SH-SY5Y (cell line): ENCODE data around the gene TUNAR.

Source experiments
- GATA2 ChIP-seq: IDR thresholded peaks from 2 replicates; pipeline ENCODE4 v1.6.1; 2011; ENCODE audit warnings: mild to moderate bottlenecking, low read depth, low read length
- GATA3 ChIP-seq: IDR thresholded peaks from 2 replicates; pipeline ENCODE4 v1.6.1; 2011; ENCODE audit warnings: low read depth, mild to moderate bottlenecking, low read length, moderate library complexity

TUNAR gene

GRCh38 chr14:95857275-95857674 lies 19.4 kb upstream of the TUNAR start:
- TF ChIP-seq GATA2 (no peak), GATA3 (no peak)

- TF ChIP-seq GATA2 (no peak), GATA3 (no peak)
Measured at GRCh38 chr14:95858893-95859292, 17.7 kb upstream of the TUNAR start.

- TF ChIP-seq GATA2 (no peak), GATA3 (no peak)
Measured at GRCh38 chr14:95862243-95862642, 14.4 kb upstream of the TUNAR start.

GRCh38 chr14:95863295-95863694 lies 13.3 kb upstream of the TUNAR start:
- no peak for TF ChIP-seq GATA3
- no peak for TF ChIP-seq GATA2

DNA sequence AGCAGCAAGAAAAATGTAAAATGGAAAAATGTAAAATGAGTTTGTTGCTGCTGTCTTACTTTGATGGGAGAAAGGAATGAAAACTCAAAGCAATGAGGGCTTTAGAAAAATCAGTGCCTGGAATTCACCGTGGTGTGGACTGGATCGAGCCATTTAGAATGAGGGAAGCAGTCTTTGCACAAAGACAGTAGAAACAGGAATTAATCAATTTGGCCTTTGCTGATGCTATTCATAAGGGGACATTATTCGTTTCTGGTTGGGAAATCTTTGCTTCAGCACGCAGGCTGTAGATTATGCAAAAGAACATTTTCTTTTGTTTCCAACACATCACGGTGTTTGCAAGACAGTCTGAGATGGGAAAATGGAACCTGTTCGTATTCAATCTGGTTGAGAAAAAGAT lies 6.9 kb upstream of the TUNAR start:
- TF ChIP-seq GATA3, result no peak
- no peak for TF ChIP-seq GATA2

DNA sequence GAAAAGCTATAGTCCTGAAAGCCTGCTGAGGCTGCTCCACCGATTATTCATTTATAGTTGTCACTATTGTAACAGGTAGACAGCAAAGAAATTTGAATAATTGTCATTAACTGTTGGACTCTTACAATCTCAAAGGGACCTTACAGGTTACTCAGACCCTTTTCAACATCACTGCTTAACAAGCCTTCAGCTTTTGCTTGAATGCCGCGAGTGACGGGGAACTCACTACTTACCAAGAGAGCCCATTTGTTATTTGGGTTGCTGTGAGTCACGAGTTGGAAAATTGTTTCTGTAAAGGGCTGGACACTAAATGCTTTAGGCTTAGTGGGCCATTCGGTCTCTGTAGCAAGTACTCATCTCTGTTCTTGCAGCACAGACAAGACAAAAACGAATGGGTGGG lies 5.9 kb upstream of the TUNAR start:
- no peak for TF ChIP-seq GATA3
- TF ChIP-seq GATA2, result no peak

DNA sequence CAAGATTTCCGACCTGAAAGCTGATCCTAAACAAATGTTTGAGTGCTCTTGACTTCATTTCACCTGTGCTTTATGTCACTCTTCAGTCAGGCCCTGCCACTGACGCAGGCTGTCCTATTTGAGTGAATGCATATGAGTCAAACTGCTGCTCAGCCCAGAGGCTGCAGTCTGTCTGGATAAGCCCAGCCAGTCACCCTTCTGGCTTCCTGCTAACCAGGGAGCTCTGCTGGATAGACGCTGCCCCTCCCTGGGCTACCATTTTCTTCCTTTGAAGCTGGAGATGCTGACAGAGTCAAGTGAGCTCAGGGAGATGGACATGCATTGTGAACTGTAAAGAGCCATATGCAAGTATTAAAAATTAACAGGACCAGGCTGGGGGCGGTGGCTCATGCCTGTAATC lies 5.1 kb upstream of the TUNAR start:
- TF ChIP-seq GATA2, result no peak
- no peak for TF ChIP-seq GATA3

DNA sequence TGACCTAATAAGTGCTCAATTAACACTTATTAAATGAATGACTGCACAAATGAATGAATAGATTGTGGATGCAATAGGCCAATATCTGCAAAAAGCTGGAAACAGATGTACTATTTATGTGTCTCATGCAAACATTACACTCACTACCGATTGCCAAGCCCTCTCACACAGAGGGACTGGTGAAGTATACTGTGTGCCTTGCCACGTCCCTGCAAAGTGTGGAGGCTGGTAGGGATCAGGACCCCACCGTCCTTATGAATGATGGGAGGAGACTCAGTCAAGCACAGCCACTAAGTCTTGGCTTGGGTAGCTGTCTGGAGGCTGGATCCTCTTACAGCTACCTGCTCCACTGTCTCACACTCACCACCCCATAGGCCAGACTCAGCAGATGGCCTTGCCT lies 3.9 kb upstream of the TUNAR start:
- TF ChIP-seq GATA2, result no peak
- TF ChIP-seq GATA3, result no peak

GRCh38 chr14:95875831-95876760 lies 536 bp upstream of the TUNAR start:
- TF ChIP-seq GATA2 (no peak), GATA3 (no peak)

DNA sequence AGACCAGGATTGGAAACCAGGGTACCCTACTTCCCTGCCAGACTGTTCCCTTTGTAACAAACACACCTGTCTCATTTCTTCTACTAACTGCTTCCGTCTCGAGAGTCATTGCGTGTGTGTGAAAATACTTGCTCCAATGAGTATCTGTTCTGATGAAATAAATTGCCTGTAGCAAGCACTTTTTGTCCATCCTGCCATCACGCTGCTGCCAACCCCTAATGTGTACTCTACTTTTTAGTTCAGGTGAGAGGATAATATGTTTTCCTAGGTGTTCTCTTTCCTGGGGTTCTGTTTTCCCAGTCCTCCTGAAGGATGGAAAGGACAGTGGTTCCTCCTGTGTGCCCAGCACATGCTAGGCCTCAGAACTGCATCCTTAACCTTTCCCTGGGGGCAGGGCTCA lies 1.0 kb downstream of the TUNAR start:
- TF ChIP-seq GATA2 (no peak), GATA3 (no peak)

DNA sequence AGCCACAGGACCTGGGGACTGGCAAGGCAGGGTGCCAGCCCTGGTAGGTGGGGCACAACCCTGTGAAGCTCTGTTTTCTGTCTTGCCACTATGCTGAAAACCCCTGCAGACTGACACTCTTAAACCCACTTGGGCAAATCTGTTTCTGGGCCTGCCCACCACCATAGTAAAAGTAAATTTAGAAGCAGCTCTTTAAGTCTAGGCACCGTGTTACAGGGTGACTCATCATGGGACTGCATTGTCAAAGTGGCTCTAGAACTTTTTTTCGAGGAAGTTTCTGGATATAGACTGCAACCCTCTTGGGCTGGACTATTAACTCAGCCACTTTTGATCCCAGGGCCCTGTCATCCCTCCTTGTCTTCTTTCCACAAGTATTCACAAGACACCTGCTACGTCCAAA lies 7.7 kb downstream of the TUNAR start:
- TF ChIP-seq GATA3 (no peak), GATA2 (no peak)

DNA sequence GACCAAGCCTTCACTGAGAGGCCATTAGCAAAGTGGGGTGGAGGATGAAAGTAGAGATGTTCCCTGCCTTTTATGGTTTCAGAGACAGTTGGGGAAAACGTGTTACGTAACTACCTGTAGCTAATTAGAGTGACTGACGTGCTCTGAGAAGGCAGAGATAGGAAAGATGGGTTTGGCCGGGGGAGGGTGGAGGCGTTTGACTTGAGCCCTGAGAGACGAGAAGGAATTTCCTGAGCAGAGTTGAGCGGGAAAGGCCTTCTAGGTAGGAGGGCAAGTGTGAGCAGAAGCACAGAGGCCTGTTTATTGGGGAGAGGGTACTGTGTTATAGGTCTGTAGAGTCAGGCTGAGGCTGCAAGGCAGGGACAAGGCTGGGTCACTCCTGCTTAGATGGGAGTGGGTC lies 8.6 kb downstream of the TUNAR start:
- TF ChIP-seq GATA3 (no peak), GATA2 (no peak)

- TF ChIP-seq GATA2 (no peak), GATA3 (no peak)
Measured at GRCh38 chr14:95885866-95886265, 9.2 kb downstream of the TUNAR start.

DNA sequence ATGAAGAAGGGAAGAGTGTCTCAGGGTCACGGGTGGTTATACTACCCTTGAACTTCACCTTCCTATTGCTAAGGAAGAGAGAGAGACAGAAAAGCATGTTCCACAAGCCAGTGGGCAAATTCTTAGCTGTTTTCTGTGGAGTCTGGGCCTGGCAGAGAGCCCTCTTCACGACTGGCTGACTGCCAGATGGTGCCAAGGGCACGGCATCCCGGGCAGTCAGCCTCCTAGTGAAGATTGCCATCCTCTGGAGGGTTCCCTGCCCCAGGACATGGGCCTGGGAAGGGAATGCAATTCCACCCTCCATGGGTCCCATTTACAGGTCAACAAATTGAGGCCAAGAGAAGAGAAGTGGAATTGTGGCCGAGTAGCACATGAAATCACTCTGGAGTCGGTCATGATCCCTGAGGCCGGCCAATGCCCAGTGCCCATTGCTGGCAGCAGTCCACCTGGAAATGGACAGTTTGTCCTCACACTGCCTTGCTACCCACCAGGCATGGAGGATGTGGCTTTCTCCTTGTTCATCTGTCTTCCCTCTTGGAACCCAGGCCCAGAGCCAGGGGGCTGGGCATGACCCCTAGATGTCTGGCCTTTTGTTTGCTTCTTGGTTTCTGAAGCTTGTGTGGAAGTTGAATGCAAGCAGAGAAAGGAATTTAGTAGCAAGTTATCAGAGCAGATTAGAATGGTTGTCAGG lies 9.9 kb downstream of the TUNAR start:
- TF ChIP-seq GATA2 (no peak), GATA3 (no peak)

- TF ChIP-seq GATA3 (no peak), GATA2 (no peak)
Measured at GRCh38 chr14:95887351-95887750, 10.7 kb downstream of the TUNAR start.
